K562 (cell line): ENCODE data around the gene ATP13A5.

ENCODE experiments used
- CREB1 ChIP-seq, 2 experiments: sonication (generic) in 1 of 2; formaldehyde crosslinking in 1 of 2; IDR thresholded peaks; 2 replicates each; pipeline versions ENCODE4 v1.6.1 to v1.8.0; 2012 to 2022; ENCODE audit warnings: inconsistent platforms in 1 of 2, mild to moderate bottlenecking in 1 of 2, missing genetic modification reagents in 1 of 2, moderate library complexity in 1 of 2
- CTCF ChIP-seq, 3 experiments: IDR thresholded peaks in 2 of 3; conservative IDR thresholded peaks in 1 of 3; 2 replicates each; pipeline ENCODE4 v1.5.1; 2011 to 2012; ENCODE audit warnings: low read length in 3 of 3, mild to moderate bottlenecking in 3 of 3, control low read depth in 2 of 3, improper control_type of control experiment in 1 of 3, inconsistent platforms in 1 of 3, low read depth in 1 of 3, mixed read lengths in 1 of 3, moderate library complexity in 1 of 3; ENCODE audit not compliant: insufficient read depth in 2 of 3
- GATA2 ChIP-seq: sonication (generic); formaldehyde crosslinking; IDR thresholded peaks from 2 replicates; pipeline ENCODE4 v1.4.0; 2020; ENCODE audit warnings: mild to moderate bottlenecking, missing genetic modification reagents
- HDGF ChIP-seq: fragments of 450-650 bp; IDR thresholded peaks from 2 replicates; pipeline ENCODE4 v1.6.1; 2016
- MXI1 ChIP-seq: IDR thresholded peaks from 2 replicates; pipeline ENCODE4 v1.6.1; 2011; ENCODE audit warnings: low read depth, mild to moderate bottlenecking, improper control_type of control experiment, low read length
- TAF1 ChIP-seq: IDR thresholded peaks from 2 replicates; pipeline ENCODE4 v1.6.1; 2011; ENCODE audit warnings: mild to moderate bottlenecking, low read length, moderate library complexity; ENCODE audit not compliant: insufficient read depth, control insufficient read depth, severe bottlenecking; ENCODE audit errors: extremely low read depth
- TF ChIP-seq, protein P1 (sequence below): fragments of 450-650 bp; IDR thresholded peaks from 2 replicates; pipeline ENCODE4 v1.6.1; 2017; ENCODE audit warnings: antibody characterized with exemption, mild to moderate bottlenecking

DNA sequence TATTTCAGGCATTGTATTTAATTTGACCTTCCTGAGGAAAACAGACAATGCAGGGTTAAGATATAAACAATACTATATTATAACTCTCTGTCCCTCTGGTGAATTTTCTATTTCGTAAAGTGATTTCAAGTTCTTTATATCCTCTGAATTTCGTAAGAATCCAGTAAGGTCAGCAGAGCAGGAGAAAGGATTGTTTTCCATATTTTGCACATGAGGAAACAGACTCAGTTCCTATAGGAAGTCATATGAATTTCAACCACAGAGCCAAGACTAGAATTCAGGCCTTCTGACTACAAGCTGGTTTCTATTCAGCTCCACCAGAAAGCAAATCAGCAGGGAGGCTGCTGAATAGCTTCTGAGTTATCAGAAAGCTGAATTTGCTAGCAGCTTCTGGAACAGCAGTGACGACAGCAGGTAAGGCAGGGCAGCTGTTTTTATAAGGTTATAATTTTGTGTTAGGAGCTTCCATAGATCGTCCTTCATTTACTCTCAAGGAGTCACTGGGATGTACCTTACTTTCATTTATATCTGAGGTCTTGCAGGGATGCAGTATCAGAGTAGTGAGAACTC is 148.6 kb downstream of the ATP13A5 start:
- no peak for TF ChIP-seq CTCF (IDR thresholded peaks at IDR 0.05 in 2 of 3, conservative IDR thresholded peaks at IDR 0.05 in 1 of 3; ENCODE audit: insufficient read depth in 2 of 3, low read depth in 1 of 3, low read length in 3 of 3)
- TF ChIP-seq, protein P1, sequence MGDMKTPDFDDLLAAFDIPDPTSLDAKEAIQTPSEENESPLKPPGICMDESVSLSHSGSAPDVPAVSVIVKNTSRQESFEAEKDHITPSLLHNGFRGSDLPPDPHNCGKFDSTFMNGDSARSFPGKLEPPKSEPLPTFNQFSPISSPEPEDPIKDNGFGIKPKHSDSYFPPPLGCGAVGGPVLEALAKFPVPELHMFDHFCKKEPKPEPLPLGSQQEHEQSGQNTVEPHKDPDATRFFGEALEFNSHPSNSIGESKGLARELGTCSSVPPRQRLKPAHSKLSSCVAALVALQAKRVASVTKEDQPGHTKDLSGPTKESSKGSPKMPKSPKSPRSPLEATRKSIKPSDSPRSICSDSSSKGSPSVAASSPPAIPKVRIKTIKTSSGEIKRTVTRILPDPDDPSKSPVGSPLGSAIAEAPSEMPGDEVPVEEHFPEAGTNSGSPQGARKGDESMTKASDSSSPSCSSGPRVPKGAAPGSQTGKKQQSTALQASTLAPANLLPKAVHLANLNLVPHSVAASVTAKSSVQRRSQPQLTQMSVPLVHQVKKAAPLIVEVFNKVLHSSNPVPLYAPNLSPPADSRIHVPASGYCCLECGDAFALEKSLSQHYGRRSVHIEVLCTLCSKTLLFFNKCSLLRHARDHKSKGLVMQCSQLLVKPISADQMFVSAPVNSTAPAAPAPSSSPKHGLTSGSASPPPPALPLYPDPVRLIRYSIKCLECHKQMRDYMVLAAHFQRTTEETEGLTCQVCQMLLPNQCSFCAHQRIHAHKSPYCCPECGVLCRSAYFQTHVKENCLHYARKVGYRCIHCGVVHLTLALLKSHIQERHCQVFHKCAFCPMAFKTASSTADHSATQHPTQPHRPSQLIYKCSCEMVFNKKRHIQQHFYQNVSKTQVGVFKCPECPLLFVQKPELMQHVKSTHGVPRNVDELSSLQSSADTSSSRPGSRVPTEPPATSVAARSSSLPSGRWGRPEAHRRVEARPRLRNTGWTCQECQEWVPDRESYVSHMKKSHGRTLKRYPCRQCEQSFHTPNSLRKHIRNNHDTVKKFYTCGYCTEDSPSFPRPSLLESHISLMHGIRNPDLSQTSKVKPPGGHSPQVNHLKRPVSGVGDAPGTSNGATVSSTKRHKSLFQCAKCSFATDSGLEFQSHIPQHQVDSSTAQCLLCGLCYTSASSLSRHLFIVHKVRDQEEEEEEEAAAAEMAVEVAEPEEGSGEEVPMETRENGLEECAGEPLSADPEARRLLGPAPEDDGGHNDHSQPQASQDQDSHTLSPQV: no peak
- TF ChIP-seq TAF1: no peak
- TF ChIP-seq HDGF: no peak
- TF ChIP-seq CREB1 (IDR thresholded peaks at IDR 0.05): no peak
- no peak for TF ChIP-seq CREB1 (CRISPR knock-in tag; IDR thresholded peaks at IDR 0.05)
- TF ChIP-seq MXI1: no peak
- TF ChIP-seq GATA2 (CRISPR knock-in tag): no peak
